ENCODE data around the gene IL13.

The IL13 gene

DNA sequence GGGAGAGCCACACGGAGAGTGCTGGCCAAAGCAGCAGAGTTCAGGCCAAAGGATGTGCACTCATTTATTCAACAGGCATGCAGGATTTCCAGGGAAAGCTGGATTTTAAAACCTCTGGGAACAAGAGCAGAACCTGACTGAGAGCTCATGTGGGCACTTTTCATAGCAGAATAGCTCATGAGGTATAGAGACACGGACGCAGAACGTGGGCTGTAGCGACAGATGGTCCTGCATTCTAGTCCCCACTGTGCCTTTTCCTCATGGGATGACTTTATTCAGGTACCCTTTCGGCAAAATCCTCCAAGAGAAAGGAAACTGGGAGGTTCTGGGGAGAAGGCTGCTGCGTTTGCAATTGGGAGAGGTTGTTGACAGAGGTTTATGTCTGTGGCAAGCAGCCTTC, 21.2 kb downstream of the IL13 start:
- Histone ChIP-seq H3K36me3 (ENCODE audit: control insufficient read depth, insufficient read depth, low read length) (no peaks in the 10 kb centered on the region), H3K9ac (ENCODE audit: low read length) (no peak overlapping the region), H3K4me1 (ENCODE audit: control insufficient read depth, insufficient read depth, low read length) (peaks cover 9% of the 10 kb centered on the region), H3K27me3 (ENCODE audit: control insufficient read depth, insufficient read depth, low read length) (no peaks in the 10 kb centered on the region), H3K27ac (ENCODE audit: low read depth, low read length) (no peak overlapping the region), H3K4me3 (ENCODE audit: low read length) (no peak overlapping the region)

DNA sequence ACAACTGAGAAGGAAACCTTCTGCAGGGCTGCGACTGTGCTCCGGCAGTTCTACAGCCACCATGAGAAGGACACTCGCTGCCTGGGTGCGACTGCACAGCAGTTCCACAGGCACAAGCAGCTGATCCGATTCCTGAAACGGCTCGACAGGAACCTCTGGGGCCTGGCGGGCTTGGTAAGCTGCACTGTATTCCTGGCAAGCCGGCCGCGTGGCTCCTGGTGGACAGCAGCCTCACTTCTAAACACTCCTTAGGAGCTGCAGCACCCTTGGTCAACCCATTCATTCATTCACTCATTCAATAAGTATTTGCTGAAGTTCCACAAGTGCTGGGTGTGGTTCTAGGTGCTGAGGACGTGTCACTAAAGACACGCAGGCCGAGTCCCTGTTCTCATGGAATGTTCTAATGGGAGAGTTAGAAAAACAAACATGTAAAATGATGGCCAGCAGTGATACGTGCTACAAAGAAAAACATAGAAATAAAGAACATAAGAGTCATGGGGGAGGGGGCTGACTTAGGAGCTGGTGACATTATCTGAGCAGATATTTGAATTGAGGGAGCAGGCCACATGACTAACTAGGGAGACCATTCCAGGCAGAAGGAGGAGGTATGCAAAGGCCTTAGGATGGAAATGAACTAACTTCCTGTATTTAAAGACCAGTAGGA, 21.9 kb downstream of the IL13 start:
- Histone ChIP-seq H3K27ac (ENCODE audit: low read depth, low read length) (no peak overlapping the region), H3K36me3 (ENCODE audit: control insufficient read depth, insufficient read depth, low read length) (no peaks in the 10 kb centered on the region), H3K4me3 (ENCODE audit: low read length) (no peak overlapping the region), H3K4me1 (ENCODE audit: control insufficient read depth, insufficient read depth, low read length) (peaks cover 9% of the 10 kb centered on the region), H3K9ac (ENCODE audit: low read length) (no peak overlapping the region), H3K27me3 (ENCODE audit: control insufficient read depth, insufficient read depth, low read length) (no peaks in the 10 kb centered on the region)

DNA sequence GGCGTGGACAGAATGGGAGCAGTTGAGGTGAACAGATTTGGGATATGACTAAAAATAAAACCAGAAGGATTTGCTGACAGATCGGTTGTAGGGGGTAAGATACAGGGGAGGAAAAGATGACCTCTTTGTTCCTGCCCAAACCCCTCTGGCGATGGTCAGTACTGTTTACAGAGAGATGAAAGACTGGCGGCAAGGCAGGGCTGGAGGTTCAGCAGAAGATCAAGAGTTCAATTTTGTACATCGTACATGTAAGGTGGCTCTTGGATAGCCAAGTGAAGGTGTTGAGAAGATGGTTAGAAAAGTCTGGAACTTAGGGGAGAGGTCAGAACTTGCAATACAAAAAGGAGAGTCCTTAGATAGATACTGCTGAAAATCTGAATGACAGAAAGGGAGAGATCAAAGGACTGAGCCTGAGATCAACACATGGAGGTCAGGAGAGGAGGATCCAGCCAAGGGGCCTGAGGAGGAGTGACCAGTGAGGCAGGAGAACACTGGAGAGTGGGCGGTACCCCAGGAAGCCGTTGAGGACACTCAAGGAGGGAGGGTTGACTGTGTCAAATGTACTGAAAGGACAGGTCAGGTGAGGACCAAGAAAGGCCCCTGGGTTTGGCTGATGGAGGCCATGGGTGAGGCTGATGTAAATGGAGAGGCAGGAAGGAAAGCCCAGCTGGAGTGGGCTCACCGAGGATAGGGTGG, 23.0 kb downstream of the IL13 start:
- H3K36me3 ChIP-seq (ENCODE audit: control insufficient read depth, insufficient read depth, low read length) = no peaks in the 10 kb centered on the region
- no peaks in the 10 kb centered on the region for H3K27me3 ChIP-seq (ENCODE audit: control insufficient read depth, insufficient read depth, low read length)
- no peak overlapping the region for H3K27ac ChIP-seq (ENCODE audit: low read depth, low read length)
- no peak overlapping the region for H3K4me3 ChIP-seq (ENCODE audit: low read length)
- H3K4me1 ChIP-seq (ENCODE audit: control insufficient read depth, insufficient read depth, low read length) = peaks cover 5% of the 10 kb centered on the region
- no peak overlapping the region for H3K9ac ChIP-seq (ENCODE audit: low read length)

DNA sequence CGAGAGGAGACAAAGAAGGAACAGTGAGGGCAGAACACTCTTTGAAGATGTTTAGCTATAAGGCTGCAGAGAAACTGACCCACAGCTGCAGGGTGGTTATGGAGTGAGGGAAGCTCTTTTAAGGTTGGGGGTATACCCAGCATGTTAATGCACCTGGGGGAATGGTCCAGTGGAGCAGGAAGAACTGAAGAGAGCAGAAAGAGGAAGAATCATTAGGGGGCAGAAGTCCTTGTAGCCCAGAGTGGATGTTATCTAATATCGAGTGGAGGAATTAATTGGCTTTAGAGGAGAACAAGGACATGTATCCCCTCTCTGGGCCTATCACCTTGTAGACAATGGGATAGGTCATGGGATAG, 23.5 kb downstream of the IL13 start:
- Histone ChIP-seq H3K27ac (ENCODE audit: low read depth, low read length) (no peak overlapping the region), H3K9ac (ENCODE audit: low read length) (no peak overlapping the region), H3K36me3 (ENCODE audit: control insufficient read depth, insufficient read depth, low read length) (no peaks in the 10 kb centered on the region), H3K27me3 (ENCODE audit: control insufficient read depth, insufficient read depth, low read length) (no peaks in the 10 kb centered on the region), H3K4me3 (ENCODE audit: low read length) (no peak overlapping the region), H3K4me1 (ENCODE audit: control insufficient read depth, insufficient read depth, low read length) (peaks cover 5% of the 10 kb centered on the region)

DNA sequence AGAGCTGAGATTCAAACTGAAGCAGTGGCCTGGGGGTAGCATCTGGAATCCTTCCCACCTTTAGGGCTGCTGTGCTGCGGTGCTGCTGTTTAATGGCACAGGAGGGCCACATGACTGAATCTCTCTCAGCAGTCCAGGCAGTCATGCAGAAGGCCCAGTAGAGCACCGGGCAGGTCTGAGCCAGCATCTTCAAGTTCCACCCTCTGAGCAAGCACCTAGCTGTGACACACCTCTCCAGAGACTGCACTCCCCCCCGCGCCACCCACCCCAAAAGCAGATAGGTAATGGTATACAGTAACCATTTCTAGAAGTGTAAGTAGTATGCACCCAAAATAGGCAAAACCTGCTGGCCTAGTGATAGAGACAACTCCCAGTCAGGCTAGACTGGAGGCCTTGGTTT, 24.0 kb downstream of the IL13 start:
- no peaks in the 10 kb centered on the region for H3K27me3 ChIP-seq (ENCODE audit: control insufficient read depth, insufficient read depth, low read length)
- H3K27ac ChIP-seq (ENCODE audit: low read depth, low read length) = no peak overlapping the region
- no peaks in the 10 kb centered on the region for H3K36me3 ChIP-seq (ENCODE audit: control insufficient read depth, insufficient read depth, low read length)
- no peak overlapping the region for H3K9ac ChIP-seq (ENCODE audit: low read length)
- H3K4me1 ChIP-seq (ENCODE audit: control insufficient read depth, insufficient read depth, low read length) = peaks cover 4% of the 10 kb centered on the region
- no peak overlapping the region for H3K4me3 ChIP-seq (ENCODE audit: low read length)

DNA sequence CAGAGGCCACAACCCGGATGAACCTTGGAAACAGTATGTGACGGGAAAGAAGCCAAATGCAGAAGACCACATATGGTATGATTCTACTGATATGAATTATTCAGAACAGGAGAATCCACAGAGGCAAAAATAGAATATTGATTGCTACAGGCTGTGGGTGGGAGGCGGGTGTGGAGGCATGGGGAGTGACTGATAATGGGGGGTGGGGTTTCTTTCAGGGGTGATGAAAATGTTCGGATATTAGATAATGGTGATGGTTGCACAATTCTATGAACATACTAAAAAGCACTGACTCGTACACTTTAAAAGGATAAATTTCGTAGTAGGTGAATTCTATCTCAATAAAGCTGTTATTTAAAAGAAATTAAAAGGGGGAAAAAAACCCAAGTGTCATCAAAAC, 26.5 kb downstream of the IL13 start:
- Histone ChIP-seq H3K27me3 (ENCODE audit: control insufficient read depth, insufficient read depth, low read length) (no peaks in the 10 kb centered on the region), H3K36me3 (ENCODE audit: control insufficient read depth, insufficient read depth, low read length) (no peaks in the 10 kb centered on the region), H3K4me1 (ENCODE audit: control insufficient read depth, insufficient read depth, low read length) (no peaks in the 10 kb centered on the region), H3K9ac (ENCODE audit: low read length) (no peak overlapping the region), H3K4me3 (ENCODE audit: low read length) (no peak overlapping the region), H3K27ac (ENCODE audit: low read depth, low read length) (no peak overlapping the region)

DNA sequence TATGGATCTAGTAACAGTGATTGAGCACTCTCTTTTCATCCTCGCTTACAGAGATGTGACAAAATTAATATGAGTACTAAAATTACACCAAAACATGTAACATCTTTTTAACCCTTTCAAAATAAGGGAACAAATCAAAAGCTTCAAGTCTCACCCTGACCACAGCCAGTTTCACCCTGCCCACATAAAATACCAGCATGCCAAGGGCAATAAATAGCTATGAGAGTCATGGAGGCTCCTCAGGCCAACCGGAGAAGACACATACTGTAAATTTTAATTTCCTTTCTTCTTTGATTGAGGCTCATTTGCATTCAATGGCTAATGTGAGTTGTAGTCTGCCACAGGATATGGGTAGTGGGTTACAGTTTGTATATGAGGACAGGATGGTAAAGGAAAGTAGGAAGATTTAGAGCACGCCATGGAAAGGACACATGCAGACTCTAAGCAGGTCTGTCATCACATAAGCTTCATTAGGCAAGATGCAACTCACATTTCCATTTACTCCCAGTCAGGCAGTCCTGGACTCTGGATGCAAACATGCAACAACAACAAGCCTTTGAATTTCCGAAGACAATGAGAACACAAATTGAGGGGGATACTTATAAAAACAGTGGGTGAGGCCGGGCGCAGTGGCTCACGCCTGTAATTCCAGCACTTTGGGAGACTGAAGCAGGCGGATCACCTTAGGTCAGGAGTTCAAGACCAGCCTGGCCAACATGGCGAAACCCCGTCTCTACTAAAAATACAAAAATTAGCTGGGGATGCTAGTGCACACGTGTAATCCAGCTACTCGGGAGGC, 27.1 kb downstream of the IL13 start:
- Histone ChIP-seq H3K36me3 (ENCODE audit: control insufficient read depth, insufficient read depth, low read length) (no peaks in the 10 kb centered on the region), H3K27ac (ENCODE audit: low read depth, low read length) (no peak overlapping the region), H3K27me3 (ENCODE audit: control insufficient read depth, insufficient read depth, low read length) (no peaks in the 10 kb centered on the region), H3K4me3 (ENCODE audit: low read length) (no peak overlapping the region), H3K4me1 (ENCODE audit: control insufficient read depth, insufficient read depth, low read length) (no peaks in the 10 kb centered on the region), H3K9ac (ENCODE audit: low read length) (no peak overlapping the region)

DNA sequence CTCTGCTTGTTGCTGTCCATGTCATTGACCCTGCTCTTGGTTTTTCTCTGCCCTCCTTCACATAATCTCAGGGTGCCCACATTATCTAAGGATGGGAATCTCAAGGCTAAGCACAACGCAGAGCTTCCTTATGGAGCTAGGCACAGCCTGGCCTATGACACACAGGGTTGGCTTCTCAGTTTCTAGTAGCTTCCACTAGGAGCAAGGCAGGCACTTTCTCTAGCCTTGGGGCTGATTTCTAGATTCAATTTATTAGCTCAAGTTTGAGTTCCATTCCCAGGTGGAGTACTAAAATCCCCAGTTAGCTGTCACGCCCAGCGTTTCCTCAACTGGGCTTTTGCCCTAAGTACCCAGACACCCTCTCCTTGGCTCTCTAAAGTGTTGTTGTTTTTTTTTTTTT, 28.2 kb downstream of the IL13 start:
- no peaks in the 10 kb centered on the region for H3K36me3 ChIP-seq (ENCODE audit: control insufficient read depth, insufficient read depth, low read length)
- H3K4me3 ChIP-seq (ENCODE audit: low read length) = no peak overlapping the region
- H3K4me1 ChIP-seq (ENCODE audit: control insufficient read depth, insufficient read depth, low read length) = no peaks in the 10 kb centered on the region
- no peaks in the 10 kb centered on the region for H3K27me3 ChIP-seq (ENCODE audit: control insufficient read depth, insufficient read depth, low read length)
- H3K27ac ChIP-seq (ENCODE audit: low read depth, low read length) = no peak overlapping the region
- H3K9ac ChIP-seq (ENCODE audit: low read length) = no peak overlapping the region

DNA sequence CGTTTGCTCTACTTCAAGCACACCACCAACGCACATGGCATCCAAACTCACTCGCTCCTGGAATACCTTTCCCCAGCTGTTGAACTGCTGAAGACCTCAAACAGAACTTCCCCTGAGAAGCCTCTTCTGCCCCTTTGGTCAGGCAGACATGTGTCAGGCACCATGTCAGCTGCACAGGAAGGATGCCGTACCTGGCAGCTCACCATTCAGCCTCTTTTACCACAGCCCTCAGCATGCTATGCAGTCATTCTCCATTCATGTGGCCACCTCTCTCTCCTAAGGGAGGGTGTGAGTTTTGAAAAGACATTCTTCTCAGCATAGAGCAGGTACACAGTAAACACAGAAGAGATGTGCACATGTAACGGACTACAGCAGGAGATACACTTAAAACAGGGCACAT, 30.0 kb downstream of the IL13 start:
- no peak overlapping the region for H3K27ac ChIP-seq (ENCODE audit: low read depth, low read length)
- no peaks in the 10 kb centered on the region for H3K27me3 ChIP-seq (ENCODE audit: control insufficient read depth, insufficient read depth, low read length)
- no peaks in the 10 kb centered on the region for H3K36me3 ChIP-seq (ENCODE audit: control insufficient read depth, insufficient read depth, low read length)
- no peak overlapping the region for H3K4me3 ChIP-seq (ENCODE audit: low read length)
- no peak overlapping the region for H3K9ac ChIP-seq (ENCODE audit: low read length)
- H3K4me1 ChIP-seq (ENCODE audit: control insufficient read depth, insufficient read depth, low read length) = no peaks in the 10 kb centered on the region

DNA sequence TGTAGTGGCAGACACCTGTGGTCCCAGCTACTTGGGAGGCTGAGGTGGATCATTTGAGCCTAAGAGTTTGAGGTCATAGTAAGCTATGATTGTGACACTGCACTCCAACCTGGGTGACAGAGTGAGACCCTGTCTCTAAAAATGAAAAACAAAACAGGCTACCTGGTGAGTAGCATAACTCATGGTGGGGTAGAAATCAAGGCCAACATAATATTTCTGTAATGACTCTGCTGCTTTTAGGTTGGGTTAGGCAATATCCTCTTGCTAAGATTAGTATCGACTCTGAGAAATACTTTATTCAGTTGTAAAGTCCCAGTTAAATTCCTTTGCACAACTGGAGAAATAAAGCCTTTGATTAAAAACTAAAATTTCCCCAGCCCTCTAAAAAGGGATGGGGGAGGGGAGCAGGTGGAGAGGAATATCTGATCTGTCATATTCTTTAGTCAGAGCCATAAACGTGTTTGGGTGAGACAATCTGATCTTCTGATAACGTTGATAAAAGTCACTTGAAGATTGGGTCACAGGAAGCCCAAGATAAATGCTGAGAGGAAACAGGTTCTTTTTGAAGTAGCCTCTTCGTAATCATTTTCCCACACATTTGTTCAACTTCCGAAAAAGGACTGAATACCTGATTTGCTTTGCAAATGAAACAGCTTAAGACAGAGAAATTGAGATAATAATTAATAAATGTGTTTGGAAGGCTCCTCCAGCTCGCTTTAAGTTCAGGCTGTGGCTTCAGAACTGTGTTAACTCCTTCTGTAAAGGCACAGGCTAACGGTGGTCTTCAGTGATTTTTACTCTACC, 30.8 kb downstream of the IL13 start:
- no peaks in the 10 kb centered on the region for H3K4me1 ChIP-seq (ENCODE audit: control insufficient read depth, insufficient read depth, low read length)
- H3K27me3 ChIP-seq (ENCODE audit: control insufficient read depth, insufficient read depth, low read length) = no peaks in the 10 kb centered on the region
- no peak overlapping the region for H3K9ac ChIP-seq (ENCODE audit: low read length)
- no peak overlapping the region for H3K4me3 ChIP-seq (ENCODE audit: low read length)
- H3K36me3 ChIP-seq (ENCODE audit: control insufficient read depth, insufficient read depth, low read length) = no peaks in the 10 kb centered on the region
- H3K27ac ChIP-seq (ENCODE audit: low read depth, low read length) = no peak overlapping the region

DNA sequence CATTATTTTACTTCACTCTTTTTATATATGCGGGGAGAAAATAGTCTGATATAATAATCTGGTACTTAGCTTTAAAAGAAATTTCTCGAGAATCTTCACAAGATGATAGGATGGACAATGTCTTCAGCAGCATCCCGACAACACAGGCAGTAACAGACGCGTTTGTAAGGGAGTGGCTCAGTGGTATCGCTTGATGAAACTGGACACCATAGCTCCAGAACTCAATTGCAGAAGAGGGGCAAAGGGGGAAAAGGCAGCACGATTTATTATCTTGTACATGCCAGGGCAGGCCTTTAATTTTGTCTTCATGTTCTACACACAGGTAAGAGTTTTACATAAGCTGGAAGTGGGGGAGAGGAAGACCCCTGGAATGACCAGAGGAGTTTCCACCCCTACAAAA, 31.5 kb downstream of the IL13 start:
- H3K4me3 ChIP-seq (ENCODE audit: low read length) = no peak overlapping the region
- no peaks in the 10 kb centered on the region for H3K27me3 ChIP-seq (ENCODE audit: control insufficient read depth, insufficient read depth, low read length)
- H3K36me3 ChIP-seq (ENCODE audit: control insufficient read depth, insufficient read depth, low read length) = no peaks in the 10 kb centered on the region
- no peaks in the 10 kb centered on the region for H3K4me1 ChIP-seq (ENCODE audit: control insufficient read depth, insufficient read depth, low read length)
- no peak overlapping the region for H3K9ac ChIP-seq (ENCODE audit: low read length)
- H3K27ac ChIP-seq (ENCODE audit: low read depth, low read length) = no peak overlapping the region

DNA sequence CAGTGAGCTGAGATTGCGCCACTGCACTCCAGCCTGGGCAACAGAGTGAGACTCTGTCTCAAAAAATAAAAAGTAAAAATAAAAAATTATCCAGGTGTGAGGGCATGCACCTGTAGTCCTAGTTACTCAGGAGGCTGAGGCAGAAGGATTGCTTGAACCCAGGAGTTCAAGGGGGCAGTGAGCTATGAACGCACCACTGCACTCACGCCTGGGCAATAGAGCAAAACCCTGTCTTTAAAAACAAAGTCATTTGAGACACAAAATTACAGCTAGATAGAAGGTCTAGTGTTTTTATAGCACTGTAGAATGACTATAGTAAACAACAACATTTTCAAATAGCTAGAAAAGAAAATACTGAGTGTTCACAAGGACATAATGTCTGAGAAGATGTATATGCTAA, 32.2 kb downstream of the IL13 start:
- H3K9ac ChIP-seq (ENCODE audit: low read length) = no peak overlapping the region
- H3K27me3 ChIP-seq (ENCODE audit: control insufficient read depth, insufficient read depth, low read length) = no peaks in the 10 kb centered on the region
- H3K36me3 ChIP-seq (ENCODE audit: control insufficient read depth, insufficient read depth, low read length) = no peaks in the 10 kb centered on the region
- no peak overlapping the region for H3K4me3 ChIP-seq (ENCODE audit: low read length)
- H3K27ac ChIP-seq (ENCODE audit: low read depth, low read length) = no peak overlapping the region
- no peaks in the 10 kb centered on the region for H3K4me1 ChIP-seq (ENCODE audit: control insufficient read depth, insufficient read depth, low read length)

Data from rectal smooth muscle tissue (tissue), 1 donor.